OCI-LY7 (cell line): ENCODE measurements around the gene NDUFA13. TPM values are rescaled to one million over a fixed set of nuclear protein-coding genes. Genes with fewer than 3 reads are reported as not detected.

ENCODE experiments used
- BruUV-seq: library from RNA; stranded (reverse); fragments of 400-500 nt; replicated peaks from 2 replicates; lab custom pipeline; 2021; lab: Mats Ljungman, UMichigan
- CTCF ChIA-PET: fragments of 300-600 bp; sonication (Branson Sonifier 250); formaldehyde crosslinking; loops from one replicate; lab custom pipeline; 2022; ENCODE audit warnings: antibody characterized with exemption; ENCODE audit not compliant: unreplicated experiment; lab: Charles Lee
- POLR2A ChIA-PET: fragments of 300-600 bp; sonication (Branson Sonifier 250); formaldehyde crosslinking; loops from one replicate; lab custom pipeline; 2022; ENCODE audit warnings: antibody characterized with exemption; lab: Charles Lee
- DNase-seq: peaks from one replicate; pipeline ENCODE4 v3.0.0-alpha.2; 2015; ENCODE audit warnings: low spot score
- H2AFZ ChIP-seq: fragments of 200-600 bp; sonication (generic), shearing (Covaris generic); 2 replicates; pipeline ENCODE4 v1.6.1; 2014; ENCODE audit warnings: mild to moderate bottlenecking, antibody characterized with exemption, low read length, moderate library complexity
- H3K27ac ChIP-seq: fragments of 200-600 bp; sonication (generic); 2 replicates; pipeline ENCODE4 v1.5.1; 2014; ENCODE audit warnings: mixed run types, low read depth, mild to moderate bottlenecking, moderate library complexity, low read length, inconsistent platforms; ENCODE audit not compliant: poor library complexity, severe bottlenecking
- H3K36me3 ChIP-seq: fragments of 200-600 bp; sonication (generic); 2 replicates; pipeline ENCODE4 v1.6.1; 2014; ENCODE audit warnings: mild to moderate bottlenecking, antibody characterized with exemption, low read length, moderate library complexity, mixed read lengths; ENCODE audit not compliant: insufficient read depth
- H3K4me1 ChIP-seq: fragments of 200-600 bp; sonication (generic); 2 replicates; pipeline ENCODE4 v1.5.1; 2014; ENCODE audit warnings: mild to moderate bottlenecking, low read length; ENCODE audit not compliant: insufficient read depth, poor library complexity, severe bottlenecking
- H3K4me2 ChIP-seq: fragments of 200-600 bp; sonication (generic); 2 replicates; pipeline ENCODE4 v1.6.1; 2014; ENCODE audit warnings: mild to moderate bottlenecking, low read length
- H3K4me3 ChIP-seq: fragments of 200-600 bp; sonication (generic); 2 replicates; pipeline ENCODE4 v1.5.1; 2014; ENCODE audit warnings: mild to moderate bottlenecking, low read depth, low read length; ENCODE audit not compliant: poor library complexity, severe bottlenecking
- H3K79me2 ChIP-seq: fragments of 200-600 bp; sonication (generic); 2 replicates; pipeline ENCODE4 v1.6.1; 2016; ENCODE audit warnings: low read depth, mild to moderate bottlenecking, low read length, moderate library complexity, mixed read lengths; ENCODE audit not compliant: insufficient read depth
- H3K9me2 ChIP-seq: fragments of 200-600 bp; sonication (generic); 2 replicates; pipeline ENCODE4 v1.6.1; 2016; ENCODE audit warnings: mild to moderate bottlenecking, low read length, mixed read lengths; ENCODE audit not compliant: insufficient read depth
- H3K9me3 ChIP-seq: fragments of 200-600 bp; sonication (generic); 2 replicates; pipeline ENCODE4 v1.6.1; 2014; ENCODE audit warnings: mild to moderate bottlenecking, mixed run types, low read length, mixed read lengths
- H4K20me1 ChIP-seq: fragments of 200-600 bp; sonication (generic); 2 replicates; pipeline ENCODE4 v1.6.1; 2014; ENCODE audit warnings: mild to moderate bottlenecking, antibody characterized with exemption, low read length, moderate library complexity, mixed read lengths; ENCODE audit not compliant: insufficient read depth
- EZH2phosphoT487 ChIP-seq: fragments of 200-600 bp; sonication (generic); IDR thresholded peaks from 2 replicates; pipeline ENCODE4 v1.6.1; 2018; ENCODE audit warnings: low read depth, borderline replicate concordance, mild to moderate bottlenecking, mixed run types, antibody characterized with exemption, low read length, moderate library complexity, mixed read lengths
- intact Hi-C: fragments of 100-400 bp; cut with micrococcal nuclease; formaldehyde crosslinking; loops from one replicate; pipeline ENCODE4 v1.10.0; 2022; ENCODE audit not compliant: unreplicated experiment
- total RNA-seq, 2 experiments: library from RNA; depleted of rRNA in 1 of 2; stranded (reverse); fragments of >200 nt in 1 of 2; shearing (Covaris generic) in 1 of 2; gene quantifications; 2 replicates each; pipeline ENCODE4 v1.2.3, GENCODE V29; 2014 to 2022
- TF ChIP-seq, protein P1 (sequence below): fragments of 200-600 bp; sonication (generic); conservative IDR thresholded peaks from 2 replicates; pipeline ENCODE4 v1.5.1; 2014; ENCODE audit warnings: mild to moderate bottlenecking, antibody characterized with exemption, low read length, moderate library complexity, mixed read lengths

The NDUFA13 gene
- total RNA-seq, 2 experiments from 2014 or later, result 275 to 429 TPM

DNA sequence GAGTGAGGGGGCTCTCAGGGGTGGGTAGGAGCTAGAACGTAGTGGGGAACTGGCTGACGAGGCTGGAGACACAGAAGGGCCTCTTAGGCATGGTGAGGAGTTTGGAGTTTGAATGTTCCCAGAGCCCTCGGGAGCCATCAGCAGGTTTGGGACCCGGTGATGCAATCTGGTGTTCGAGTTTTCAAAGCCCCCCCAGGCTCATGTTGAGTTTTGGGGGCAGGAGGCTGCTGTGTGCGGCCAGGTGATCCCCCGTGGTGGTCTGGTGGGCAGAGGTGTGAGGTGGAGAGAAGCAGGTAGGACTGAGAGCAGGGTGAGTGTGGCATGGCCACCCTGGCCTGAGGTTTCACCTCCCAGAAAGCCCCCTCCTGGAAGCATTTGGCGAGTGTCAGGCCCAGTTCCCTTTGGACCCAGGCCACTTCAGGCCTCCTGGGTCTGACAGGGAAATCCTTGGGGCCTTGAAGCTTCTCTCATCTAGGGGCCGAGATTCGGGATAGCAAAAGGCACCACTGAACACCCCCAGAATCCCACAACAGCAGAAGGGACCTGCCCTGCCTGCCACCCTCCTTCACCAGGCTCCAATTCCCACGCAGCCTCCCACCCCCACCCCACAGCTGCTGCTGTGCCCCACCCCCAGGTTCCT, 13.9 kb downstream of the NDUFA13 start:
- no TSS peak for BruUV-seq
- ChIA-PET CTCF (interaction anchor here (0.6 kb wide), 1 partner anchor 23 kb away, joined by 3 read pairs; no protein-coding TSS in a partner anchor), POLR2A (interaction anchor here (1.0 kb wide), 1 partner anchor 23 kb away, joined by 5 read pairs; no protein-coding TSS in a partner anchor)

DNA sequence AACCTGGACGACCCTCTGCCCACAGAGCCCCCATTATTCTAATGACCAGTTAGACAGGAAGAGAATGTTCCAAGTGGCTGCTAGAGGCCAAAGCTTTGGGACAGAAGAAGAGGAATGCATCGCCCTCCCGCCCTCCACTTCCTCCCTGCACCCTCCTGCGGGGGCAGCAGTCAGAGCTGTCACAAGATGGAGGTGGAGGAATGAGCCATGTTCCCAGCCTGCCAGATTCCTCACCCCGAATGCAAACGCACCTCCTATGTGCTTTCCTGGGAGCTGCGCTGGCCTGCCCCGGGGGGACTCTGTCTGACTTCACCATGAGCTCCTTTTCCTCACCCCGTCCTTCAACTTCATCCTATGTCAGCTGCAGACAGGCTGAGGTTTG, 14.4 kb downstream of the NDUFA13 start:
- no TSS peak for BruUV-seq
- POLR2A ChIA-PET, result interaction anchor here (1.0 kb wide), 1 partner anchor 23 kb away, joined by 5 read pairs; no protein-coding TSS in a partner anchor

More for the DNA sequence above, 13.9 kb downstream of the NDUFA13 start:
- no peaks in the 10 kb centered on the region for H4K20me1 ChIP-seq
- TF ChIP-seq, protein P1, sequence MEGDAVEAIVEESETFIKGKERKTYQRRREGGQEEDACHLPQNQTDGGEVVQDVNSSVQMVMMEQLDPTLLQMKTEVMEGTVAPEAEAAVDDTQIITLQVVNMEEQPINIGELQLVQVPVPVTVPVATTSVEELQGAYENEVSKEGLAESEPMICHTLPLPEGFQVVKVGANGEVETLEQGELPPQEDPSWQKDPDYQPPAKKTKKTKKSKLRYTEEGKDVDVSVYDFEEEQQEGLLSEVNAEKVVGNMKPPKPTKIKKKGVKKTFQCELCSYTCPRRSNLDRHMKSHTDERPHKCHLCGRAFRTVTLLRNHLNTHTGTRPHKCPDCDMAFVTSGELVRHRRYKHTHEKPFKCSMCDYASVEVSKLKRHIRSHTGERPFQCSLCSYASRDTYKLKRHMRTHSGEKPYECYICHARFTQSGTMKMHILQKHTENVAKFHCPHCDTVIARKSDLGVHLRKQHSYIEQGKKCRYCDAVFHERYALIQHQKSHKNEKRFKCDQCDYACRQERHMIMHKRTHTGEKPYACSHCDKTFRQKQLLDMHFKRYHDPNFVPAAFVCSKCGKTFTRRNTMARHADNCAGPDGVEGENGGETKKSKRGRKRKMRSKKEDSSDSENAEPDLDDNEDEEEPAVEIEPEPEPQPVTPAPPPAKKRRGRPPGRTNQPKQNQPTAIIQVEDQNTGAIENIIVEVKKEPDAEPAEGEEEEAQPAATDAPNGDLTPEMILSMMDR, result no peak
- TF ChIP-seq EZH2phosphoT487, result no peak
- no peak overlapping the region for H3K4me2 ChIP-seq
- no peak overlapping the region for H2AFZ ChIP-seq
- H3K27ac ChIP-seq, result no peak overlapping the region
- H3K36me3 ChIP-seq, result peaks cover 54% of the 10 kb centered on the region
- H3K9me3 ChIP-seq, result no peaks in the 10 kb centered on the region
- intact Hi-C loops, result loop anchor here (10.0 kb wide), 1 partner anchor 215 kb away; no protein-coding TSS in a partner anchor
- peaks cover 9% of the 10 kb centered on the region; the same call in 1 of the 2 replicates for H3K79me2 ChIP-seq
- DNase-seq, result no peak
- peaks cover 26% of the 10 kb centered on the region for H3K4me1 ChIP-seq
- H3K9me2 ChIP-seq, result no peaks in the 10 kb centered on the region
- no peak overlapping the region for H3K4me3 ChIP-seq

More for the DNA sequence above, 14.4 kb downstream of the NDUFA13 start:
- Histone ChIP-seq H3K36me3 (peaks cover 51% of the 10 kb centered on the region), H3K4me3 (no peak overlapping the region), H3K79me2 (peaks cover 4% of the 10 kb centered on the region; the same call in 1 of the 2 replicates), H2AFZ (no peak overlapping the region), H3K9me2 (no peaks in the 10 kb centered on the region), H4K20me1 (no peaks in the 10 kb centered on the region), H3K4me1 (peaks cover 21% of the 10 kb centered on the region), H3K27ac (no peak overlapping the region), H3K9me3 (no peaks in the 10 kb centered on the region), H3K4me2 (no peak overlapping the region)
- TF ChIP-seq EZH2phosphoT487, result no peak
- TF ChIP-seq, protein P1, result no peak
- DNase-seq, result no peak
- intact Hi-C loops, result loop anchor here (10.0 kb wide), 1 partner anchor 214 kb away; no protein-coding TSS in a partner anchor
- CTCF ChIA-PET, result no interaction called here
